Activated naive CD8-positive, alpha-beta T cell treated with anti-CD3 and anti-CD28 coated beads, Interleukin-2, amount 10 ng/mL, durations not matched to agents 7 days and 5 days (primary cell): ENCODE results near the gene NDUFV3. TPM values are rescaled to one million over a fixed set of nuclear protein-coding genes. Genes with fewer than 3 reads are reported as not detected.
A peak's percentile ranks its signal among the peaks of the same experiment; 100 is the strongest.
"Not testable (repeated sequence)": the region's sequence is repeated elsewhere in the genome, so short reads cannot be mapped to it uniquely, and the experiment has no call there.

Experiments
- ATAC-seq: fragments of 150-1000 bp; cut with Tn5 transposase; one replicate; pipeline ENCODE4 v1.10.0; 2021; ENCODE audit warnings: low read depth, moderate library complexity
- POLR2A ChIA-PET: fragments of 350-600 bp; sonication (Branson Sonifier 250); formaldehyde crosslinking; loops from one replicate; lab custom pipeline; 2021; ENCODE audit warnings: antibody characterized with exemption; lab: Charles Lee
- DNase-seq: peaks from one replicate; pipeline ENCODE4 v3.0.0; 2021
- H3K27ac Mint-ChIP-seq: one replicate; pipeline ENCODE4 v1.8.0; 2022; ENCODE audit warnings: mild to moderate bottlenecking, mixed read lengths
- H3K27me3 Mint-ChIP-seq: one replicate; pipeline ENCODE4 v1.8.0; 2022; ENCODE audit warnings: mild to moderate bottlenecking, moderate library complexity, mixed read lengths
- H3K36me3 Mint-ChIP-seq: one replicate; pipeline ENCODE4 v1.8.0; 2021; ENCODE audit warnings: mild to moderate bottlenecking, mixed read lengths
- H3K4me1 Mint-ChIP-seq: one replicate; pipeline ENCODE4 v1.8.0; 2021; ENCODE audit warnings: mixed read lengths
- H3K4me3 Mint-ChIP-seq: one replicate; pipeline ENCODE4 v1.8.0; 2022; ENCODE audit warnings: mild to moderate bottlenecking, moderate library complexity, mixed read lengths
- H3K9me3 Mint-ChIP-seq: one replicate; pipeline ENCODE4 v1.8.0; 2021; ENCODE audit warnings: mixed read lengths
- total RNA-seq, 2 experiments: library from RNA; stranded (reverse); gene quantifications; one replicate each; pipeline ENCODE4 v1.2.3, GENCODE V29; 2021

NDUFV3 gene
- total RNA-seq: 10 to 100 TPM; 27.1 to 30.5 TPM

- Mint-ChIP-seq H3K36me3 (peaks cover 7% of the 10 kb centered on the region), H3K4me3 (peak within 1 kb of the TSS; percentile 90), H3K27me3 (no peaks in the 10 kb centered on the region), H3K27ac (peak within 1 kb of the TSS; percentile 93), H3K4me1 (peaks cover 8% of the 10 kb centered on the region), H3K9me3 (no peaks in the 10 kb centered on the region)
- DNase-seq (peak; percentile 99), ATAC-seq (peak; percentile 94)
- POLR2A ChIA-PET: interaction anchor here (0.7 to 4.3 kb wide), 8 partner anchors 13 to 767 kb away, joined by 3 to 51 read pairs (median 3); partner anchors contain the start of genes PKNOX1 and WDR4
These were observed at the start of gene NDUFV3 for GRCh38 chr21:42892931-42893755. TSS of gene NDUFV3 (plus strand) at chr21:42893309. CDS start at chr21:42893334, 25 bp downstream.

GRCh38 chr21:42844411-42845113 is 48.5 kb upstream of the NDUFV3 start:
- Mint-ChIP-seq H3K36me3 (peaks cover 17% of the 10 kb centered on the region), H3K27me3 (no peaks in the 10 kb centered on the region), H3K4me1 (peaks cover 6% of the 10 kb centered on the region), H3K9me3 (no peaks in the 10 kb centered on the region), H3K27ac (no peak overlapping the region), H3K4me3 (no peak overlapping the region)
- peak; percentile 24 for DNase-seq
- no peak for ATAC-seq
- POLR2A ChIA-PET: no interaction called here

GRCh38 chr21:42845296-42845965 is 47.7 kb upstream of the NDUFV3 start:
- Mint-ChIP-seq H3K9me3 (no peaks in the 10 kb centered on the region), H3K4me3 (no peak overlapping the region), H3K27ac (no peak overlapping the region), H3K27me3 (no peaks in the 10 kb centered on the region), H3K4me1 (peaks cover 6% of the 10 kb centered on the region), H3K36me3 (peaks cover 17% of the 10 kb centered on the region)
- DNase-seq: peak; percentile 10
- no peak for ATAC-seq
- POLR2A ChIA-PET: no interaction called here

GRCh38 chr21:42846221-42846620 is 46.9 kb upstream of the NDUFV3 start:
- no peak for ATAC-seq
- H3K4me3 Mint-ChIP-seq: no peak overlapping the region
- DNase-seq: peak; percentile 10
- POLR2A ChIA-PET: no interaction called here
- H3K27me3 Mint-ChIP-seq: no peaks in the 10 kb centered on the region
- H3K4me1 Mint-ChIP-seq: peaks cover 6% of the 10 kb centered on the region
- no peaks in the 10 kb centered on the region for H3K9me3 Mint-ChIP-seq
- no peak overlapping the region for H3K27ac Mint-ChIP-seq
- peaks cover 17% of the 10 kb centered on the region for H3K36me3 Mint-ChIP-seq

- H3K27ac Mint-ChIP-seq: no peak overlapping the region
These were observed 45.9 kb upstream of the NDUFV3 start for GRCh38 chr21:42847051-42847707.

GRCh38 chr21:42847726-42848125 is 45.4 kb upstream of the NDUFV3 start:
- H3K27ac Mint-ChIP-seq: no peak overlapping the region
- DNase-seq (no peak), ATAC-seq (no peak)
- no peak overlapping the region for H3K4me3 Mint-ChIP-seq
- peaks cover 6% of the 10 kb centered on the region for H3K4me1 Mint-ChIP-seq
- H3K9me3 Mint-ChIP-seq: no peaks in the 10 kb centered on the region
- no peaks in the 10 kb centered on the region for H3K27me3 Mint-ChIP-seq
- POLR2A ChIA-PET: no interaction called here
- peaks cover 17% of the 10 kb centered on the region for H3K36me3 Mint-ChIP-seq

More at GRCh38 chr21:42847051-42847707, 45.9 kb upstream of the NDUFV3 start:
- Mint-ChIP-seq H3K27me3 (no peaks in the 10 kb centered on the region), H3K4me1 (peaks cover 6% of the 10 kb centered on the region), H3K4me3 (no peak overlapping the region), H3K9me3 (no peaks in the 10 kb centered on the region), H3K36me3 (peaks cover 17% of the 10 kb centered on the region)
- ATAC-seq: no peak
- POLR2A ChIA-PET: no interaction called here
- peak; percentile 15 for DNase-seq

- POLR2A ChIA-PET: not testable (repeated sequence)
These were observed 44.8 kb upstream of the NDUFV3 start for GRCh38 chr21:42848144-42848931.

GRCh38 chr21:42848932-42849758 is 44.0 kb upstream of the NDUFV3 start:
- no peaks in the 10 kb centered on the region for H3K27me3 Mint-ChIP-seq
- peaks cover 4% of the 10 kb centered on the region for H3K4me1 Mint-ChIP-seq
- peaks cover 11% of the 10 kb centered on the region for H3K36me3 Mint-ChIP-seq
- ATAC-seq (no peak), DNase-seq (no peak)
- H3K27ac Mint-ChIP-seq: peak overlapping the region; percentile 23
- no peaks in the 10 kb centered on the region for H3K9me3 Mint-ChIP-seq
- POLR2A ChIA-PET: no interaction called here
- H3K4me3 Mint-ChIP-seq: no peak overlapping the region

More at GRCh38 chr21:42848144-42848931, 44.8 kb upstream of the NDUFV3 start:
- H3K4me1 Mint-ChIP-seq, DNase-seq, ATAC-seq, H3K9me3 Mint-ChIP-seq, H3K27ac Mint-ChIP-seq, H3K27me3 Mint-ChIP-seq, H3K4me3 Mint-ChIP-seq: not testable (repeated sequence)
- peaks cover 13% of the 10 kb centered on the region for H3K36me3 Mint-ChIP-seq

GRCh38 chr21:42849759-42850412 is 43.2 kb upstream of the NDUFV3 start:
- no peak for ATAC-seq
- Mint-ChIP-seq H3K27me3 (no peaks in the 10 kb centered on the region), H3K27ac (peak overlapping the region; percentile 23), H3K4me1 (peaks cover 4% of the 10 kb centered on the region), H3K9me3 (no peaks in the 10 kb centered on the region), H3K4me3 (no peak overlapping the region), H3K36me3 (peaks cover 10% of the 10 kb centered on the region)
- DNase-seq: no peak
- POLR2A ChIA-PET: no interaction called here

- H3K27ac Mint-ChIP-seq: no peak overlapping the region
- H3K4me3 Mint-ChIP-seq: no peak overlapping the region
- POLR2A ChIA-PET: no interaction called here
- no peak for ATAC-seq
- no peak for DNase-seq
- H3K4me1 Mint-ChIP-seq: peaks cover 4% of the 10 kb centered on the region
- peaks cover 9% of the 10 kb centered on the region for H3K36me3 Mint-ChIP-seq
- no peaks in the 10 kb centered on the region for H3K9me3 Mint-ChIP-seq
- H3K27me3 Mint-ChIP-seq: no peaks in the 10 kb centered on the region
These were observed 42.6 kb upstream of the NDUFV3 start for GRCh38 chr21:42850463-42850862.

GRCh38 chr21:42850866-42851391 is 42.2 kb upstream of the NDUFV3 start:
- ATAC-seq (peak; percentile 63), DNase-seq (peak; percentile 64)
- POLR2A ChIA-PET: no interaction called here
- Mint-ChIP-seq H3K27me3 (no peaks in the 10 kb centered on the region), H3K4me1 (peaks cover 4% of the 10 kb centered on the region), H3K9me3 (no peaks in the 10 kb centered on the region), H3K4me3 (no peak overlapping the region), H3K36me3 (peaks cover 9% of the 10 kb centered on the region), H3K27ac (no peak overlapping the region)
